SKM-1 treated with dmso at 0.1 percent for 144 hours (cell line): ENCODE data around the gene PPP1R7.

Source experiments
- DNase-seq: peaks from one replicate; lab custom pipeline; 2025; ENCODE audit not compliant: unreplicated experiment; lab: John Stamatoyannopoulos, UW

Gene PPP1R7

GRCh38 chr2:241207641-241208040, 57.4 kb downstream of the PPP1R7 start:
- DNase-seq: no peak

GRCh38 chr2:241208058-241208457, 57.8 kb downstream of the PPP1R7 start:
- no peak for DNase-seq

- no peak for DNase-seq
These were observed 59.0 kb downstream of the PPP1R7 start for GRCh38 chr2:241209271-241209670.

GRCh38 chr2:241211276-241211675, 61.0 kb downstream of the PPP1R7 start:
- no peak for DNase-seq

- DNase-seq: no peak
These were observed 62.8 kb downstream of the PPP1R7 start for GRCh38 chr2:241213041-241213440.

- no peak for DNase-seq
These were observed 63.3 kb downstream of the PPP1R7 start for GRCh38 chr2:241213567-241213966.

- DNase-seq: no peak
These were observed 63.9 kb downstream of the PPP1R7 start for GRCh38 chr2:241214209-241214608.

GRCh38 chr2:241214766-241215165, 64.5 kb downstream of the PPP1R7 start:
- no peak for DNase-seq

- DNase-seq: no peak
These were observed 65.2 kb downstream of the PPP1R7 start for GRCh38 chr2:241215421-241215820.

- no peak for DNase-seq
These were observed 66.0 kb downstream of the PPP1R7 start for GRCh38 chr2:241216211-241216761.

GRCh38 chr2:241217320-241218031, 67.2 kb downstream of the PPP1R7 start:
- DNase-seq: no peak

- DNase-seq: peak; percentile 10
These were observed 68.1 kb downstream of the PPP1R7 start for GRCh38 chr2:241218131-241219029.

- DNase-seq: no peak
These were observed 68.7 kb downstream of the PPP1R7 start for GRCh38 chr2:241219030-241219382.

GRCh38 chr2:241219856-241220356, 69.6 kb downstream of the PPP1R7 start:
- DNase-seq: no peak

- DNase-seq: no peak
These were observed 73.1 kb downstream of the PPP1R7 start for GRCh38 chr2:241223211-241224017.

GRCh38 chr2:241224018-241224850, 74.0 kb downstream of the PPP1R7 start:
- DNase-seq: no peak

- DNase-seq: no peak
These were observed 74.7 kb downstream of the PPP1R7 start for GRCh38 chr2:241224851-241225438.

- DNase-seq: no peak
These were observed 75.3 kb downstream of the PPP1R7 start for GRCh38 chr2:241225545-241225944.

- no peak for DNase-seq
These were observed 75.7 kb downstream of the PPP1R7 start for GRCh38 chr2:241225983-241226382.
